GM12865 (cell line): ENCODE measurements around the gene GRK5.

ENCODE experiments used
- DNase-seq: peaks from one replicate; pipeline ENCODE4 v3.0.0; 2010; ENCODE audit warnings: low read depth
- H3K4me3 ChIP-seq: 2 replicates; pipeline ENCODE4 v1.5.1; 2011; ENCODE audit warnings: mild to moderate bottlenecking, low read depth, low read length, control low read depth
- CTCF ChIP-seq: IDR thresholded peaks from 2 replicates; pipeline ENCODE4 v1.5.1; 2011; ENCODE audit warnings: low read length, control low read depth, low read depth, inconsistent platforms; ENCODE audit not compliant: insufficient read depth; ENCODE audit errors: missing control alignments

GRK5 gene

GRCh38 chr10:119183664-119184412 lies 23.5 kb upstream of the GRK5 start:
- no peak for DNase-seq
- TF ChIP-seq CTCF, result no peak
- H3K4me3 ChIP-seq, result no peak overlapping the region

- peak; percentile 70 for DNase-seq
- no peak for TF ChIP-seq CTCF
- no peak overlapping the region for H3K4me3 ChIP-seq
Observed at GRCh38 chr10:119189811-119190282, 17.5 kb upstream of the GRK5 start.

- DNase-seq, result no peak
- H3K4me3 ChIP-seq, result no peak overlapping the region
- no peak for TF ChIP-seq CTCF
Observed at GRCh38 chr10:119190353-119190752, 17.0 kb upstream of the GRK5 start.

- no peak overlapping the region for H3K4me3 ChIP-seq
- no peak for TF ChIP-seq CTCF
- no peak for DNase-seq
Observed at GRCh38 chr10:119190954-119191785, 16.2 kb upstream of the GRK5 start.

GRCh38 chr10:119191881-119192280 lies 15.5 kb upstream of the GRK5 start:
- H3K4me3 ChIP-seq, result no peak overlapping the region
- DNase-seq, result no peak
- TF ChIP-seq CTCF, result no peak

GRCh38 chr10:119197921-119198320 lies 9.4 kb upstream of the GRK5 start:
- no peak for DNase-seq
- no peak for TF ChIP-seq CTCF
- H3K4me3 ChIP-seq, result no peak overlapping the region

- DNase-seq, result peak; percentile 38
- peak; percentile 42 for TF ChIP-seq CTCF
- no peak overlapping the region for H3K4me3 ChIP-seq
Observed at GRCh38 chr10:119198438-119198837, 8.9 kb upstream of the GRK5 start.
